Breast epithelium (tissue), 4 donors: Measurements from ENCODE around the gene KDM4C. TPM values are rescaled to one million over a fixed set of nuclear protein-coding genes. Genes with fewer than 3 reads are reported as not detected.

Source experiments
- DNase-seq, 2 donors: peaks; one replicate each; pipeline ENCODE4 v3.0.0-alpha.2; 2019; ENCODE audit warnings: low spot score in 2 of 2
- H3K27ac ChIP-seq, 2 donors: fragments of 200-600 bp; sonication (generic) in 1 of 2; one replicate each; pipeline ENCODE4 v1.5.1; 2016 to 2019; ENCODE audit warnings: mild to moderate bottlenecking in 1 of 2
- H3K27me3 ChIP-seq, 2 donors: fragments of 200-600 bp; sonication (generic) in 1 of 2; one replicate each; pipeline versions ENCODE4 v1.5.1 to v1.6.0; 2017 to 2019; ENCODE audit warnings: control low read depth in 1 of 2, mild to moderate bottlenecking in 1 of 2
- H3K36me3 ChIP-seq: fragments of 200-600 bp; one replicate; pipeline ENCODE4 v1.5.1; 2019
- H3K4me1 ChIP-seq, 2 donors: fragments of 200-600 bp; sonication (generic); one replicate each; pipeline ENCODE4 v1.5.1; 2016 to 2019; ENCODE audit warnings: control low read depth in 1 of 2
- H3K4me3 ChIP-seq, 3 donors: fragments of 200-600 bp; sonication (generic); 1 replicate in 2 of 3; 2 replicates in 1 of 3; pipeline ENCODE4 v1.5.1; 2016 to 2019; ENCODE audit warnings: mild to moderate bottlenecking in 3 of 3, moderate library complexity in 2 of 3
- H3K9me3 ChIP-seq, 2 donors: fragments of 200-600 bp; sonication (generic) in 1 of 2; one replicate each; pipeline ENCODE4 v1.5.1; 2016 to 2019; ENCODE audit warnings: control low read depth in 1 of 2
- CTCF ChIP-seq, 3 donors: fragments of 450-650 bp; IDR thresholded peaks; one replicate each; pipeline ENCODE4 v1.5.1; 2016 to 2017; ENCODE audit warnings: antibody characterized with exemption in 3 of 3, mild to moderate bottlenecking in 3 of 3, moderate library complexity in 3 of 3
- POLR2A ChIP-seq: fragments of 450-650 bp; IDR thresholded peaks from one replicate; pipeline ENCODE4 v1.6.1; 2016; ENCODE audit warnings: antibody characterized with exemption, mild to moderate bottlenecking, moderate library complexity
- POLR2AphosphoS5 ChIP-seq, 3 donors: sonication (generic); formaldehyde crosslinking; IDR thresholded peaks; one replicate each; pipeline ENCODE4 v1.6.1; 2017; ENCODE audit warnings: antibody characterized with exemption in 3 of 3
- intact Hi-C: fragments of 100-400 bp; cut with DNase I; formaldehyde crosslinking; loops from one replicate; pipeline ENCODE4 v1.15.1; 2023; ENCODE audit warnings: low total_unique reads
- total RNA-seq, 3 donors: library from RNA; depleted of rRNA; stranded (reverse); fragments of >200 nt; gene quantifications; one replicate each; pipeline ENCODE4 v1.1.0, GENCODE V29; 2016

The KDM4C gene
- total RNA-seq, 3 donors from 2014 or later, result 37.8 to 80.9 (median 60.0) TPM

- Histone ChIP-seq H3K36me3 (no peaks in the 10 kb centered on the region), H3K4me3 (no peak overlapping the region), H3K9me3 (no peaks in the 10 kb centered on the region), H3K27me3 (no peaks in the 10 kb centered on the region), H3K27ac (no peak overlapping the region), H3K4me1 (no peaks in the 10 kb centered on the region)
- no peak for DNase-seq
- intact Hi-C loops, result no loop called here
- no peak for TF ChIP-seq CTCF (IDR thresholded peaks at IDR 0.05)
Observed at GRCh38 chr9:6777213-6777902, 19.6 kb downstream of the KDM4C start.

- Histone ChIP-seq H3K36me3 (no peaks in the 10 kb centered on the region), H3K27me3 (no peaks in the 10 kb centered on the region), H3K4me3 (no peak overlapping the region), H3K27ac (no peak overlapping the region), H3K4me1 (no peaks in the 10 kb centered on the region), H3K9me3 (no peaks in the 10 kb centered on the region)
- intact Hi-C loops, result no loop called here
- no peak for DNase-seq
- TF ChIP-seq POLR2AphosphoS5 (IDR thresholded peaks at IDR 0.05) (no peak), CTCF (IDR thresholded peaks at IDR 0.05) (no peak), POLR2A (no peak)
Observed at GRCh38 chr9:6779417-6780241, 21.9 kb downstream of the KDM4C start.

- intact Hi-C loops, result no loop called here
- Histone ChIP-seq H3K9me3 (no peaks in the 10 kb centered on the region), H3K4me1 (no peaks in the 10 kb centered on the region), H3K27me3 (no peaks in the 10 kb centered on the region), H3K36me3 (no peaks in the 10 kb centered on the region), H3K4me3 (no peak overlapping the region), H3K27ac (no peak overlapping the region)
- no peak for TF ChIP-seq CTCF (IDR thresholded peaks at IDR 0.05)
- DNase-seq, result no peak
Observed at GRCh38 chr9:6780690-6781089, 22.9 kb downstream of the KDM4C start.

GRCh38 chr9:6781476-6781875 is 23.7 kb downstream of the KDM4C start:
- H3K9me3 ChIP-seq, result no peaks in the 10 kb centered on the region
- H3K4me3 ChIP-seq, result no peak overlapping the region
- H3K27me3 ChIP-seq, result no peaks in the 10 kb centered on the region
- H3K27ac ChIP-seq, result no peak overlapping the region
- no peaks in the 10 kb centered on the region for H3K36me3 ChIP-seq
- H3K4me1 ChIP-seq, result no peaks in the 10 kb centered on the region
- intact Hi-C loops, result no loop called here
- no peak for DNase-seq
- TF ChIP-seq CTCF (IDR thresholded peaks at IDR 0.05) (no peak), POLR2A (no peak)

- Histone ChIP-seq H3K36me3 (no peaks in the 10 kb centered on the region), H3K9me3 (no peaks in the 10 kb centered on the region), H3K27ac (no peak overlapping the region), H3K4me3 (no peak overlapping the region), H3K27me3 (no peaks in the 10 kb centered on the region), H3K4me1 (no peaks in the 10 kb centered on the region)
- TF ChIP-seq POLR2AphosphoS5 (IDR thresholded peaks at IDR 0.05) (no peak), CTCF (IDR thresholded peaks at IDR 0.05) (no peak), POLR2A (no peak)
- intact Hi-C loops, result no loop called here
- no peak for DNase-seq
Observed at GRCh38 chr9:6782345-6782744, 24.6 kb downstream of the KDM4C start.
